DOHH2 (cell line): ENCODE results near the gene SNRNP200.

ENCODE experiments used
- H3F3A ChIP-seq: fragments of 200-600 bp; sonication (generic), shearing (Covaris generic); 2 replicates; pipeline ENCODE4 v1.6.0; 2016; ENCODE audit warnings: antibody characterized with exemption, mild to moderate bottlenecking; ENCODE audit not compliant: control insufficient read depth, insufficient read depth
- H3K27ac ChIP-seq: fragments of 200-600 bp; sonication (generic); 2 replicates; pipeline ENCODE4 v1.5.1; 2014; ENCODE audit warnings: low read depth, mild to moderate bottlenecking, low read length, moderate library complexity
- H3K27me3 ChIP-seq: fragments of 200-600 bp; sonication (generic); 2 replicates; pipeline ENCODE4 v1.6.1; 2014; ENCODE audit warnings: mild to moderate bottlenecking, low read length, mixed read lengths; ENCODE audit not compliant: control insufficient read depth
- H3K36me3 ChIP-seq: fragments of 200-600 bp; sonication (generic); 2 replicates; pipeline ENCODE4 v1.6.1; 2014; ENCODE audit warnings: mild to moderate bottlenecking, low read length, moderate library complexity, mixed read lengths; ENCODE audit not compliant: control insufficient read depth
- H3K4me1 ChIP-seq: fragments of 200-600 bp; sonication (generic); 2 replicates; pipeline ENCODE4 v1.6.1; 2014; ENCODE audit warnings: mild to moderate bottlenecking, low read length, mixed read lengths; ENCODE audit not compliant: control insufficient read depth
- H3K4me2 ChIP-seq: fragments of 200-600 bp; sonication (generic); 2 replicates; pipeline ENCODE4 v1.6.0; 2014; ENCODE audit warnings: mild to moderate bottlenecking, low read length, moderate library complexity
- H3K4me3 ChIP-seq: fragments of 200-600 bp; sonication (generic); 2 replicates; pipeline ENCODE4 v1.5.1; 2014; ENCODE audit warnings: mild to moderate bottlenecking, low read length, mixed read lengths
- H3K79me2 ChIP-seq: fragments of 200-600 bp; sonication (generic); 2 replicates; pipeline ENCODE4 v1.6.1; 2014; ENCODE audit warnings: mild to moderate bottlenecking, low read length, mixed read lengths; ENCODE audit not compliant: control insufficient read depth
- H3K9me2 ChIP-seq: fragments of 200-600 bp; sonication (generic); replicated peaks from 2 replicates; pipeline ENCODE4 v1.6.1; 2014; ENCODE audit warnings: mild to moderate bottlenecking, low read length, mixed read lengths; ENCODE audit not compliant: control insufficient read depth
- H3K9me3 ChIP-seq: fragments of 200-600 bp; sonication (generic); 2 replicates; pipeline ENCODE4 v1.6.1; 2014; ENCODE audit warnings: antibody characterized with exemption, low read length, mixed read lengths; ENCODE audit not compliant: control insufficient read depth, insufficient read depth
- H4K20me1 ChIP-seq: fragments of 200-600 bp; sonication (generic); 2 replicates; pipeline ENCODE4 v1.6.0; 2014; ENCODE audit warnings: low read depth, mild to moderate bottlenecking, antibody characterized with exemption, low read length, moderate library complexity; ENCODE audit not compliant: control insufficient read depth, insufficient read depth
- EZH2phosphoT487 ChIP-seq: fragments of 200-600 bp; sonication (generic); IDR thresholded peaks from 2 replicates; pipeline ENCODE4 v1.6.1; 2017; ENCODE audit warnings: borderline replicate concordance, mild to moderate bottlenecking, antibody characterized with exemption, low read length, moderate library complexity, mixed read lengths
- TF ChIP-seq, protein P1 (sequence below): fragments of 200-600 bp; sonication (generic); IDR thresholded peaks from one replicate; pipeline ENCODE4 v1.5.1; 2014; ENCODE audit warnings: antibody characterized with exemption, mild to moderate bottlenecking, low read depth, low read length; ENCODE audit not compliant: poor library complexity, severe bottlenecking

The SNRNP200 gene

DNA sequence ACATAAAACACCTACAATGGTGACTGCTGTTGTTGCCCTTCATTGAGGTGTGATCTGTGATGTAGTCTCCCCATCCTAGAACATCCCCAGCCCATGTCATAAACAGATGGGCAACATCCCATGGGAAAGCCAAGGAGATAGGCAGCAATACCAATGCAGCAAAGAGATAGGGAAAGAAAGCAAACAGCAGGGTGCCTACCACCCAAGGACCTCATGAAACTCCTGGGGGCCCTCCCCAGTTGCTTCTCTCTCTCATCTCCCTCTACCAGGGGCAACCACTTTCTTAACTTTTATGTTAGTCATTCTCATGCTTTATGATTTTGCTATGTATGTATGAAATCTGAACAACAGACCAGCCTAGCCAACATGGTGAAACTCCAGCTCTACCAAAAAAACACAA lies 11.7 kb upstream of the SNRNP200 start:
- Histone ChIP-seq H3K79me2 (peaks cover 40% of the 10 kb centered on the region), H3K27me3 (no peaks in the 10 kb centered on the region), H3K4me3 (no peak overlapping the region), H3K36me3 (peaks cover 19% of the 10 kb centered on the region), H3K9me3 (no peaks in the 10 kb centered on the region), H3K27ac (no peak overlapping the region), H3K4me2 (no peak overlapping the region), H3K4me1 (peaks cover 52% of the 10 kb centered on the region), H4K20me1 (no peaks in the 10 kb centered on the region), H3F3A (0 out of 2 replicates have a peak, but pooled peaks cover 9% of the 10 kb centered on the region), H3K9me2 (no peaks in the 10 kb centered on the region)
- no peak for TF ChIP-seq EZH2phosphoT487
- TF ChIP-seq, protein P1, sequence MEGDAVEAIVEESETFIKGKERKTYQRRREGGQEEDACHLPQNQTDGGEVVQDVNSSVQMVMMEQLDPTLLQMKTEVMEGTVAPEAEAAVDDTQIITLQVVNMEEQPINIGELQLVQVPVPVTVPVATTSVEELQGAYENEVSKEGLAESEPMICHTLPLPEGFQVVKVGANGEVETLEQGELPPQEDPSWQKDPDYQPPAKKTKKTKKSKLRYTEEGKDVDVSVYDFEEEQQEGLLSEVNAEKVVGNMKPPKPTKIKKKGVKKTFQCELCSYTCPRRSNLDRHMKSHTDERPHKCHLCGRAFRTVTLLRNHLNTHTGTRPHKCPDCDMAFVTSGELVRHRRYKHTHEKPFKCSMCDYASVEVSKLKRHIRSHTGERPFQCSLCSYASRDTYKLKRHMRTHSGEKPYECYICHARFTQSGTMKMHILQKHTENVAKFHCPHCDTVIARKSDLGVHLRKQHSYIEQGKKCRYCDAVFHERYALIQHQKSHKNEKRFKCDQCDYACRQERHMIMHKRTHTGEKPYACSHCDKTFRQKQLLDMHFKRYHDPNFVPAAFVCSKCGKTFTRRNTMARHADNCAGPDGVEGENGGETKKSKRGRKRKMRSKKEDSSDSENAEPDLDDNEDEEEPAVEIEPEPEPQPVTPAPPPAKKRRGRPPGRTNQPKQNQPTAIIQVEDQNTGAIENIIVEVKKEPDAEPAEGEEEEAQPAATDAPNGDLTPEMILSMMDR: no peak

DNA sequence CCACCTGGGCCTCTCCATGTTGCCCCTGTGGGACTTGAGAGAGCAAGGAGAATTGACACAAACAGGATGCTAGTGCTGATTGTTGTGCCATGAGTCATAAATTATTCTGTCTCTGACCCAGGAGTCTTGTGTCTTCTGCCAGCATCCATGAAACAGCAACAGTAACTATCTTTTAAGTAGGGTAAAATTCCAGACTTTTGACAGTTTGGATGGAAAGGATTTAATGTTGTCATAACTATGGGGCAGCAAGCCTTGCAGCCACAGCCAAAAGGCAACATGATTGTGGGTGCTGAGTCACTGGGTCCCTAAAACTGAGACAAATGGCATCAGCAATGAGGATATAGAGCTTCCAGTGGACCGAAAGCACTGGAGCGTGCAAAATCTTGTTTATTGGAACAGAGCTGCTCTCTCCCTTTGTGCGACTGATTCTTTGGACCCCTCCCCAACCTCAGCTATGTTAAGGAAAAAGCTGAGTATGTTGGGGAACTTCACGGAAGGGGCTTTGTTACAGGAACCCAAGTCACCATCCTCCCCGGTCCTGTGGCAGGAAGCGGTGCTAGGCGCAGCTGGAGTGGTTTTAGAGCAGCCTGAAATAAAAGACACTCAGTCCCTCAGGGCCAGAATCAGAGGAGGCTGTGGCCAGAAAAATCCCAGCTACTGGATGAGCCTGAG lies 10.2 kb upstream of the SNRNP200 start:
- Histone ChIP-seq H3K4me2 (peak overlapping the region; percentile 41), H3K4me3 (no peak overlapping the region), H3K27ac (no peak overlapping the region)

DNA sequence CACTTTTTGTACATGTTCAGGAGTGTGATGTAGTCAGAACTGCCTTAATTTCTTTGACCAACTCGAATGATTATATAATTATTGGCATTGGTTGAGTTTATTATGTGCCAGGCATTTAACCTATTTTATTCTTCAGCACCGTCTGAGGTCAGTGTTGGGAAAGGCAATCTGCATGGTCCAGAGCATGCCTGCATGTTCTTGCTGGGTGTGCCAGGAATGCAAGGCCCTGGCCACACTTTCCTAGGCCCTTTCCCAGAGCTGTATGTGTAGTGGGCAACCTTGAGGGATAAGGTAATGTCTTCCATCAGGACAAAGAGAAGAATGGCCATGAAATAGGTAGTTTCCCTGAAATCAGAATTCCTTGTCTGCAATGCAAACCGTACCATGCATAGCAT lies 9.7 kb upstream of the SNRNP200 start:
- Histone ChIP-seq H3K4me2 (no peak overlapping the region), H3K4me3 (no peak overlapping the region), H4K20me1 (no peaks in the 10 kb centered on the region), H3F3A (0 out of 2 replicates have a peak, but pooled peaks cover 7% of the 10 kb centered on the region), H3K4me1 (peaks cover 39% of the 10 kb centered on the region), H3K9me2 (no peaks in the 10 kb centered on the region), H3K27ac (no peak overlapping the region), H3K27me3 (no peaks in the 10 kb centered on the region), H3K9me3 (no peaks in the 10 kb centered on the region), H3K36me3 (peaks cover 14% of the 10 kb centered on the region; the same call in 1 of the 2 replicates), H3K79me2 (peaks cover 27% of the 10 kb centered on the region)
- TF ChIP-seq, protein P1: no peak
- no peak for TF ChIP-seq EZH2phosphoT487

More for the DNA sequence above, 10.2 kb upstream of the SNRNP200 start:
- Histone ChIP-seq H3K27me3 (no peaks in the 10 kb centered on the region), H3K9me2 (no peaks in the 10 kb centered on the region), H3K9me3 (no peaks in the 10 kb centered on the region), H3K4me1 (peaks cover 45% of the 10 kb centered on the region), H3K36me3 (peaks cover 14% of the 10 kb centered on the region; the same call in 1 of the 2 replicates), H4K20me1 (no peaks in the 10 kb centered on the region), H3K79me2 (peaks cover 33% of the 10 kb centered on the region), H3F3A (0 out of 2 replicates have a peak, but pooled peaks cover 7% of the 10 kb centered on the region)
- TF ChIP-seq, protein P1: no peak
- no peak for TF ChIP-seq EZH2phosphoT487
